ENCODE data around the gene MICU2.

- TF ChIP-seq, protein P1, sequence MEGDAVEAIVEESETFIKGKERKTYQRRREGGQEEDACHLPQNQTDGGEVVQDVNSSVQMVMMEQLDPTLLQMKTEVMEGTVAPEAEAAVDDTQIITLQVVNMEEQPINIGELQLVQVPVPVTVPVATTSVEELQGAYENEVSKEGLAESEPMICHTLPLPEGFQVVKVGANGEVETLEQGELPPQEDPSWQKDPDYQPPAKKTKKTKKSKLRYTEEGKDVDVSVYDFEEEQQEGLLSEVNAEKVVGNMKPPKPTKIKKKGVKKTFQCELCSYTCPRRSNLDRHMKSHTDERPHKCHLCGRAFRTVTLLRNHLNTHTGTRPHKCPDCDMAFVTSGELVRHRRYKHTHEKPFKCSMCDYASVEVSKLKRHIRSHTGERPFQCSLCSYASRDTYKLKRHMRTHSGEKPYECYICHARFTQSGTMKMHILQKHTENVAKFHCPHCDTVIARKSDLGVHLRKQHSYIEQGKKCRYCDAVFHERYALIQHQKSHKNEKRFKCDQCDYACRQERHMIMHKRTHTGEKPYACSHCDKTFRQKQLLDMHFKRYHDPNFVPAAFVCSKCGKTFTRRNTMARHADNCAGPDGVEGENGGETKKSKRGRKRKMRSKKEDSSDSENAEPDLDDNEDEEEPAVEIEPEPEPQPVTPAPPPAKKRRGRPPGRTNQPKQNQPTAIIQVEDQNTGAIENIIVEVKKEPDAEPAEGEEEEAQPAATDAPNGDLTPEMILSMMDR (conservative IDR thresholded peaks at IDR 0.05; ENCODE audit: low read depth in 2 of 2) = no peak
- TF ChIP-seq ZNF114 (CRISPR knock-in tag; IDR thresholded peaks at IDR 0.05) (no peak), EZH2 (IDR thresholded peaks at IDR 0.05; ENCODE audit: low read depth, unreplicated experiment) (no peak)
Measured at GRCh38 chr13:21542563-21542962, 61.4 kb downstream of the MICU2 start.

All from GM23338 (cell line).